Activated gamma-delta T cell treated with Interleukin-2 at 50 U/mL for 16 hours (primary cell): ENCODE results near the gene INAFM1.

Experiments
- DNase-seq: peaks from one replicate; pipeline ENCODE4 v3.0.0-alpha.2; 2020

INAFM1 gene

DNA sequence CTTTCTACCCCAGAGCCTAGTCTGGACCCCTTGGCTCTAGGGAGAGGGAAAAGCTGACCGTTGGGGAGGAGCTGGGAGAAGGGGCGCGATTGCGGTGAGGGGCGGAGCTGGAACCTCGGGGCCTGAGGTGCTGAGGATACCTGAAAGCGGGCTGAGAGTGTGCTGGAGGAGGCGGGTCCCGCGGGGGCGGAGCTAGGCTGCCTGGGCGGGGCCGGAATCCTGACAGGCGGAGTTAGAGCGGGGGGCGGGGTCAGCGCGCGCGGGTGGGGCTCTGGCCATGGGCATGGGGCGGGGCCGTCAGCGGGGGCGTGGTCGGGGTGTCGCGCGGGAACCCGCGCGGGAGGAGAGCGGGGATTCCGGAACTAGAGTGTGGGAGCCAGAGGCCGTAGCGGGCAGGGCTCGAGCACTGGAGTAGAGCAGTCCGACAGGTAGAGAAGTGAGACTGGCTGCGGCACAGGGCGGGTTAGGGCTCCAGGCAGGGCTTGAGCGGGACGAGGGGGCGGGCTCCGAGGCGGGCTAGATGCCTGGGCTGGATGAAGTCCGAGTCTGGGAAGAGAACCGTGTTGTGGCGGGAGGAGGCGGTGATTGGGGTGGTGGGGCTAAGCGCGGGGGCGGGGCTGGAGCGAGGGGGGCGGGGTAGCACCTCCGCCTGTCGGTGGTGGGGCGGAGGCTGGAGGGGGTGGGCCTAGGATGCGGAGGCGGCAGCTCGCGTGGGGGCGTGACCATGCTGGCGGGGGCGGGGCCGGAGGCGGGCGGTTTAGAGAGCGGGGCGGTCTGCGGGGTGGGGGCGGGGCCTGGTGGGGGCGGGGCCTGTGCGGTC lies at the start of gene INAFM1:
INAFM1 (plus strand) TSS at position 815 of the 820 bp plus-strand sequence. CDS start 35 bp downstream, outside the sequence.
- DNase-seq = peak; percentile 100

- DNase-seq = peak; percentile 85
Observed at GRCh38 chr19:47225746-47226425, 48.8 kb upstream of the INAFM1 start.

DNA sequence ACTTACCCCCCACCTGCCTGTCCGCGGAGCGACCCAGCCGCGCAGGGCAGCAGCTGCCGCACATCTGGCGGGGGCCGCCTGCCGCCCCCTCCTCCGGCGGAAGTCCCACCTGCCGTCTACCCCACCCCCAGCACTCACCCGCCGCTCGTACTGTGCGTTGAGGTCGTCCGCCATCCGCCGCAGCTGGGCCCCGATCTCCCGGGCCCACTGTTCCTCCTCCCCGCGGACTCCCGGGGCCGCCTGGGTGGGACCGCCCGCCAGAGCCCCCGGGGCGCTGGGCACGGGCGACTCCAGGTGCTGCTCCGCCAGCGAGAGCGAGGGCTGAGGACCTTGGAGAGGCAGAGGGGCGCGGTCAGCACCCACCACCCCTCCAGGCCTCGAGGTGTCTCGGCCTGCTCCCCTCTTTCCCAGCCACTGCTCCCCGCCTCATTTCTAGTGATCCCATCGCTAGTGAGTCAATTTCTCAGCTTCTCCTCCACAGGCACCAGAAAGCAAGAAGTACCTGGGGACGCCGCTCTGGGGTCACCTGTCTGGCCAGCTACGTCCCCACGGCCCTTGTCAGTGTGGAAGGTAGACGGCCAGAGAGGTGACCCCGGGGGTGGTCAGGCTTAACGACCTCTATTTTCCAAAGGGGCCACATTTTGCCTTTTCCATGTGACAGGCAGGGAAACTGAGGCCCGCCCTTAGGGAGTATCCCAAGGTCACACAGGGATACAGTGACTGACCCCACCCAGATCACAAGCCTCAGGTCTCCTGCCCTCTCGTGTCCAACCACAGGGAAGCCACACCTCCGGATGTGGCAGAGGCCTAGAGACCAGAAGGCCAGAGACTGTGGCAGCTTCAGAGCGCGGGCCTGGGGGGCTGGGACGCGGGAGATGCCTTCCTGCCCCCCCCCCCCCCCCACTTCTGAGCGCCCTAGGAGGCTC lies 48.0 kb upstream of the INAFM1 start:
- peak; percentile 50 for DNase-seq

GRCh38 chr19:47227352-47228167 lies 47.1 kb upstream of the INAFM1 start:
- peak; percentile 46 for DNase-seq

- DNase-seq = peak; percentile 58
Observed at GRCh38 chr19:47228168-47228936, 46.3 kb upstream of the INAFM1 start.

DNA sequence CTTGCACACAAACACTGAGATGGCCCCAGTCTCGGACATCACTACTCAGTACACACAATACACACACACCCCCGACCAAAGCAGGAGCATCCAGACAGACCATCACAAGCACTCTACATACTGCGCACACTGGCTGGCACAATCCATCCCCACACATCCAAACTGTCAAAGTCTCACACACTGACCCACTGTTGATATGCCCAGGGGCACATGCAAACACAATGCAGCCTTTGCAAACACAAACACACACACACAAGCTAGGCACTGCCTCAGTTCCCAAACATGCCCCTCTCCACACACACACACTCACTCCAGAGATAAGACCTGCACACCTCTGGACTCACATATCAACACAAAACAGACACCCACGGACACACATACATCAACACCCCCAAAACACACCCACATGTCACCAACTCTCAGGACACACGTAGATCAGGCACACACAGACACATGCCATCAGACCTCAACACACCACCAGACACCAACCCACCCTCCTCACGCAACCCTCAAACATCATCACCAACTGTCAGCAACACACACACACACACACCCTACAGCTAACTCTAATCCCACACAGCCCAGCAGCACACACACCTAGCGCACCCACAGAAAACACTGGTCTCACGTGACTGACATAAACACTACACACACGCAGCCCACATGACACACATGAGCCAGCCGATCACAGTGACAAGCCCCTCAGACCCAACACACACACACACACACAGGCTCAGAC lies 45.6 kb upstream of the INAFM1 start:
- peak; percentile 30 for DNase-seq

- no peak for DNase-seq
Observed at GRCh38 chr19:47229676-47230053, 45.0 kb upstream of the INAFM1 start.

GRCh38 chr19:47230054-47230920 lies 44.4 kb upstream of the INAFM1 start:
- DNase-seq = peak; percentile 85

- DNase-seq = no peak
Observed at GRCh38 chr19:47230921-47231214, 43.8 kb upstream of the INAFM1 start, which contains the start of gene BBC3. BBC3 (minus strand) TSS chr19:47231199; CDS start chr19:47228431, 2,768 bp downstream.

DNA sequence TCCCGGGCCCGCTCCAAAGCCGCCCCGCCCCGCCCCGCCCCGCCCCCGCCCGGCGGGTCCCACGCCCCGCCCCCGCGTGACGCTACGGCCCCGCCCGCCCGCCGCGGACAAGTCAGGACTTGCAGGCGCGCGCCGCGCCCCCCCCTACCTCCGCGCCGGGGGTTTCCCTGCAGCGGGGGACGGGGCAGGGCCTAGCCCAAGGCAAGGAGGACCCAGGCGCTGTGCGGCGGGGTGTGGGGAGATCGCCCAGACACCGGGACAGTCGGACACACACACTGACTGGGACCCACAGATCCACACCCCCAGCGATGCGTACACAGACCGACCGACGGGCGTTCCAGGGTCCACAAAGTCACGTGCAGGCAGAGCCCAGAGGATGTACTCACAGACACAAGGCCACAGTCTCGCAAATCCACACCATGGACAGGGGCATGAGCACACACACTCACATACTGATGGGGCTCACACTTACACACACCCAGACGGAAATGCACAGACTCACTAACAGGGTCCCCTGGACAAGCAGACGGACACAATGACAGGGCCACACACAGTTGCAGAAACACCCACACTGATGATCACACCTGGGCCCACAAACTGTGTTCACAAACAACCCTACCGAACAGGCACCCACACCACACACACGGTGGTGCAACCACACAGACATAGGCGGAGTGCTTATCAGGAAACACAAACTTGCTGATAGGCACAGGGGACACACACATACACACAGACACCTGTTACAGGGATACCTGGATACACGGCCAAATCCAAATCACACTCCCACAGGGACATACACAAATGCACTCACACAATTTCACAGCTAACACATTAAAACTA lies 43.2 kb upstream of the INAFM1 start:
- DNase-seq = peak; percentile 89

DNA sequence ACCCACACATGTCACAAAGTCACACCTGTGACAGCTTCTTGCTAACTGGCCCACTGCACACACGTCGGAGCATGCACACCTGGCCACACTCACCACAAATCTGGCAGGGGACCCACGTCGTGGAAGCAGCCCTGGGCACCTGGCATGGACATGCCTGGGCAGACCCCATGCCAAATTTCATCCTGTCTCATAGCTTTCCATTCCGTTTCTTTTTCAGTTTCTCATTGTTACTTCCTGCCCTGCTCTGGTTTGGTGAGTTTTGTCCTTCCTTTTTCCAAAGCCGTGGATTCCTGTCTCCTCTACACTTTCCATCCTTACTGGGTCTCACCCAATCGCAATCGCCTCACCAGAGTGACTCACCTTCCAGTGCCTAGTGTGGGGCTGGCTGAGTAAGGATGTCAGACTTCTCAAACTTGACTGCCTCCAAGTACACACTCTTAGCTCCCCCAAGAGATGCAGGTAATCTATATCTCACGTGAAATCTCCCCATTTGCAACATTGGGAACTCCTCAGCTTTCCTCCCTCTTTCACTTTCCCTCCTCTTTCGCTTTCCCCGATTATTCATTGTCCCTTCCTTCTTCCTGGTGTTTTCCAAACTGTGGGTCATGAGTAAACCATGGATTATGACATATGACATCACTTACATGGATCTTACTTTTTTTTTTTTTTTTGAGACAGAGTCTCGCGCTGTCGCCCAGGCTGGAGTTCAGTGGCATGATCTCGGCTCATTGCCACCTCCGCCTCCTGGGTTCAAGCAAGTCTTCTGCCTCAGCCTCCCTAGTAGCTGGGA lies 42.1 kb upstream of the INAFM1 start:
- DNase-seq = no peak

- DNase-seq = no peak
Observed at GRCh38 chr19:47236072-47236675, 38.5 kb upstream of the INAFM1 start.

DNA sequence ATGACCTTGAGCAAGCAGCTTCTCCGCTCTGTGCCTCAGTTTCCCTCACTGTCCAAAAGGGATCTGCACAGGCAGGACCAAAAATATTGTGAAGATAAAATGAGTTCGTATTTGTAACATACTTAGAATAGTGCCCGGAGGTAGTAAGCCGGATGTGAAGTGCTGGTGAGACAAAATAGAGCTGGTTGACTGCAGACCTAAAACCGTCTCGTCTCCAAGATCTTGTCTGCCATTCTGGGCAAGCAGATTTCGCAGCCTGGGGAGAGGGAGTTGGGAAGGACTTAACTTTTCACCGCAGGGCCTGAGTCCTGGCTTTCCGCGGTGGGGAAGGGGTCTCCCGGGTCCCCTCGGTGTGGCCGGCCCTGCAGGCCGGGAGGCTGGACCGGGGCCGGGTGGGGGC lies 35.5 kb upstream of the INAFM1 start:
- no peak for DNase-seq

GRCh38 chr19:47239610-47240296 lies 34.9 kb upstream of the INAFM1 start:
- DNase-seq = peak; percentile 65

GRCh38 chr19:47240556-47240955 lies 34.1 kb upstream of the INAFM1 start:
- no peak for DNase-seq

GRCh38 chr19:47240996-47241918 lies 33.4 kb upstream of the INAFM1 start:
- DNase-seq = peak; percentile 86
